H1 (cell line): ENCODE measurements around the gene PDE1C. TPM values are rescaled to one million over a fixed set of nuclear protein-coding genes. Genes with fewer than 3 reads are reported as not detected.

ENCODE experiments used
- CTCF ChIA-PET: fragments of 300-600 bp; sonication (Branson Sonifier 250); formaldehyde crosslinking; loops from one replicate; lab custom pipeline; 2021; ENCODE audit not compliant: partially characterized antibody; lab: Charles Lee
- POLR2A ChIA-PET: fragments of 300-600 bp; sonication (Branson Sonifier 250); formaldehyde crosslinking; loops from one replicate; lab custom pipeline; 2021; ENCODE audit warnings: inconsistent platforms; ENCODE audit not compliant: partially characterized antibody; lab: Charles Lee
- DNase-seq, 2 experiments: peaks; one replicate each; pipeline versions ENCODE4 v3.0.0 to v3.0.0-alpha.2; 2010 to 2022; ENCODE audit warnings: low spot score in 2 of 2, low read depth in 1 of 2, mixed read lengths in 1 of 2
- FAIRE-seq: peaks from 2 replicates; lab custom pipeline; 2011; peaks lifted over from hg19 to GRCh38; lab: Jason Lieb, UNC
- H2AFZ ChIP-seq: 2 replicates; pipeline ENCODE4 v1.8.1; 2012; ENCODE audit warnings: low read length, inconsistent platforms
- H2AK5ac ChIP-seq: 2 replicates; pipeline ENCODE4 v1.6.1; 2013; ENCODE audit warnings: low read depth, low read length
- H2BK120ac ChIP-seq: replicated peaks from 2 replicates; pipeline ENCODE3; 2013; ENCODE audit warnings: low read depth, low read length, inconsistent platforms
- H2BK12ac ChIP-seq: 2 replicates; pipeline ENCODE4 v1.6.1; 2013; ENCODE audit warnings: low read depth, low read length
- H2BK15ac ChIP-seq: 2 replicates; pipeline ENCODE4 v1.6.1; 2013; ENCODE audit warnings: low read length
- H2BK20ac ChIP-seq: 2 replicates; pipeline ENCODE4 v1.6.1; 2013; ENCODE audit warnings: low read length
- H2BK5ac ChIP-seq: 2 replicates; pipeline ENCODE4 v1.6.1; 2013; ENCODE audit warnings: low read depth, low read length
- H3K14ac ChIP-seq: 2 replicates; pipeline ENCODE4 v1.6.1; 2013; ENCODE audit warnings: inconsistent platforms; ENCODE audit not compliant: insufficient read length
- H3K18ac ChIP-seq: 2 replicates; pipeline ENCODE4 v1.6.1; 2013; ENCODE audit warnings: low read length; ENCODE audit errors: extremely low read depth
- H3K23ac ChIP-seq: 2 replicates; pipeline ENCODE4 v1.6.1; 2013; ENCODE audit warnings: inconsistent platforms; ENCODE audit not compliant: insufficient read length
- H3K23me2 ChIP-seq: 2 replicates; pipeline ENCODE4 v1.6.1; 2013; ENCODE audit warnings: low read depth, low read length
- H3K27ac ChIP-seq: 2 replicates; pipeline ENCODE4 v1.6.1; 2011; ENCODE audit warnings: low read depth, low read length, inconsistent platforms
- H3K27me3 ChIP-seq, 4 experiments: replicated peaks in 1 of 4; 1 replicate in 1 of 4; 2 replicates in 3 of 4; pipeline versions ENCODE4 v1.6.1 to v1.8.1; 2011 to 2013; ENCODE audit warnings: low read length in 3 of 4, mild to moderate bottlenecking in 3 of 4, inconsistent platforms in 2 of 4, mixed read lengths in 2 of 4, moderate library complexity in 1 of 4; ENCODE audit not compliant: control insufficient read depth in 3 of 4, insufficient read depth in 3 of 4; ENCODE audit errors: extremely low read depth in 1 of 4
- H3K36me3 ChIP-seq, 4 experiments: 2 replicates each; pipeline versions ENCODE4 v1.6.1 to v1.8.1; 2011 to 2013; ENCODE audit warnings: mild to moderate bottlenecking in 4 of 4, low read length in 3 of 4, moderate library complexity in 2 of 4, control low read depth in 1 of 4, inconsistent platforms in 1 of 4; ENCODE audit not compliant: insufficient read depth in 4 of 4, control insufficient read depth in 2 of 4
- H3K4ac ChIP-seq: replicated peaks from 2 replicates; pipeline ENCODE3; 2013; ENCODE audit warnings: low read length, low read depth, mixed read lengths, inconsistent platforms; ENCODE audit not compliant: insufficient read length
- H3K4me1 ChIP-seq, 4 experiments: replicated peaks in 1 of 4; 1 replicate in 1 of 4; 2 replicates in 3 of 4; pipeline versions ENCODE4 v1.6.1 to v1.8.1; 2011 to 2013; ENCODE audit warnings: low read length in 3 of 4, inconsistent platforms in 2 of 4, mixed read lengths in 1 of 4; ENCODE audit not compliant: insufficient read depth in 4 of 4, control insufficient read depth in 3 of 4
- H3K4me2 ChIP-seq, 2 experiments: 2 replicates each; pipeline versions ENCODE4 v1.6.1 to v1.8.1; 2011 to 2013; ENCODE audit warnings: low read depth in 2 of 2, low read length in 2 of 2, control low read depth in 1 of 2, inconsistent platforms in 1 of 2, mild to moderate bottlenecking in 1 of 2; ENCODE audit not compliant: insufficient read depth in 1 of 2
- H3K4me3 ChIP-seq, 4 experiments: fragments of 200-600, 300-600 bp in 1 of 4; sonication (generic), shearing (Covaris generic), sonication (Bioruptor Twin) in 1 of 4; 2 replicates each; pipeline versions ENCODE4 v1.5.1 to v1.8.1; 2011 to 2016; ENCODE audit warnings: low read length in 4 of 4, low read depth in 3 of 4, control low read depth in 2 of 4, inconsistent platforms in 2 of 4, mild to moderate bottlenecking in 2 of 4, mixed read lengths in 1 of 4, moderate library complexity in 1 of 4; ENCODE audit not compliant: insufficient read depth in 2 of 4; ENCODE audit errors: extremely low read depth in 1 of 4
- H3K56ac ChIP-seq: replicated peaks from 2 replicates; pipeline ENCODE3; 2013; ENCODE audit warnings: low read depth, mild to moderate bottlenecking, mixed read lengths, low read length, inconsistent platforms; ENCODE audit not compliant: insufficient read length
- H3K79me1 ChIP-seq: 2 replicates; pipeline ENCODE4 v1.6.1; 2013; ENCODE audit warnings: low read depth, low read length, control low read depth
- H3K79me2 ChIP-seq, 2 experiments: 2 replicates each; pipeline versions ENCODE4 v1.6.1 to v1.8.1; 2012 to 2013; ENCODE audit warnings: low read length in 2 of 2, mild to moderate bottlenecking in 2 of 2, inconsistent platforms in 1 of 2; ENCODE audit not compliant: insufficient read depth in 2 of 2, control insufficient read depth in 1 of 2
- H3K9ac ChIP-seq, 4 experiments: replicated peaks in 1 of 4; 1 replicate in 1 of 4; 2 replicates in 3 of 4; pipeline versions ENCODE4 v1.6.1 to v1.8.1; 2011 to 2013; ENCODE audit warnings: low read depth in 3 of 4, low read length in 3 of 4, control low read depth in 2 of 4, mild to moderate bottlenecking in 2 of 4, moderate library complexity in 2 of 4, inconsistent platforms in 1 of 4; ENCODE audit errors: extremely low read depth in 1 of 4
- H3K9me3 ChIP-seq, 2 experiments: 2 replicates each; pipeline versions ENCODE4 v1.6.1 to v1.8.1; 2012 to 2013; ENCODE audit warnings: mild to moderate bottlenecking in 2 of 2, moderate library complexity in 2 of 2, control low read depth in 1 of 2, inconsistent platforms in 1 of 2, low read depth in 1 of 2, low read length in 1 of 2, mixed read lengths in 1 of 2; ENCODE audit not compliant: insufficient read depth in 2 of 2
- H4K20me1 ChIP-seq, 2 experiments: replicated peaks in 1 of 2; 2 replicates each; pipeline versions ENCODE3 to v1.8.1; 2011 to 2013; ENCODE audit warnings: inconsistent platforms in 2 of 2, low read length in 2 of 2, mild to moderate bottlenecking in 1 of 2; ENCODE audit not compliant: insufficient read depth in 2 of 2, control insufficient read depth in 1 of 2
- H4K5ac ChIP-seq: 2 replicates; pipeline ENCODE4 v1.6.1; 2013; ENCODE audit warnings: low read length, low read depth, mixed read lengths, inconsistent platforms; ENCODE audit not compliant: insufficient read length
- H4K8ac ChIP-seq: 2 replicates; pipeline ENCODE4 v1.8.0; 2013; ENCODE audit warnings: mild to moderate bottlenecking, moderate library complexity, low read length, inconsistent platforms; ENCODE audit not compliant: insufficient read depth; ENCODE audit errors: extremely low read depth
- H4K91ac ChIP-seq: replicated peaks from 2 replicates; pipeline ENCODE3; 2013; ENCODE audit warnings: low read length, mixed read lengths, inconsistent platforms; ENCODE audit not compliant: insufficient read length
- ASH2L ChIP-seq: fragments of 200-600, 300-600 bp; sonication (generic); IDR thresholded peaks from one replicate; pipeline ENCODE4 v1.7.1; 2017; ENCODE audit warnings: low read length
- CHD1 ChIP-seq: IDR thresholded peaks from 2 replicates; pipeline ENCODE4 v1.6.1; 2012; ENCODE audit warnings: low read depth, low read length, improper control_type of control experiment
- CREB1 ChIP-seq: IDR thresholded peaks from 2 replicates; pipeline ENCODE4 v1.6.1; 2012; ENCODE audit warnings: inconsistent platforms
- GABPA ChIP-seq: IDR thresholded peaks from 2 replicates; pipeline ENCODE4 v1.6.1; 2011; ENCODE audit warnings: mild to moderate bottlenecking, low read length, moderate library complexity, borderline replicate concordance; ENCODE audit not compliant: insufficient read depth
- JUN ChIP-seq: IDR thresholded peaks from 2 replicates; pipeline ENCODE4 v1.6.1; 2011; ENCODE audit warnings: low read depth, mild to moderate bottlenecking, improper control_type of control experiment, low read length
- MAFK ChIP-seq: IDR thresholded peaks from 2 replicates; pipeline ENCODE4 v1.6.1; 2012; ENCODE audit warnings: low read depth, mild to moderate bottlenecking, improper control_type of control experiment, low read length
- RAD21 ChIP-seq, 2 experiments: IDR thresholded peaks in 1 of 2; conservative IDR thresholded peaks in 1 of 2; 2 replicates each; pipeline ENCODE4 v1.6.1; 2011; ENCODE audit warnings: low read depth in 2 of 2, low read length in 2 of 2, improper control_type of control experiment in 1 of 2, inconsistent platforms in 1 of 2, mild to moderate bottlenecking in 1 of 2, moderate library complexity in 1 of 2
- SIRT6 ChIP-seq: IDR thresholded peaks from one replicate; pipeline ENCODE4 v1.7.1; 2012; ENCODE audit warnings: low read length, inconsistent platforms
- TAF1 ChIP-seq: IDR thresholded peaks from 2 replicates; pipeline ENCODE4 v1.6.1; 2011; ENCODE audit warnings: mild to moderate bottlenecking, low read depth, low read length
- TEAD4 ChIP-seq: IDR thresholded peaks from 2 replicates; pipeline ENCODE4 v1.6.1; 2012; ENCODE audit warnings: low read depth, low read length, inconsistent platforms, mixed read lengths
- ZNF274 ChIP-seq: IDR thresholded peaks from 2 replicates; pipeline ENCODE4 v1.7.0; 2012; ENCODE audit warnings: low read length, borderline replicate concordance; ENCODE audit errors: extremely low read depth
- WGBS, 2 experiments: shearing (Covaris generic) in 1 of 2; methylation state at CpG; one replicate each; pipeline versions ENCODE4 v1.1.6 to v1.1.7; 2013 to 2015; ENCODE audit warnings: low lambda C conversion rate in 2 of 2, mixed read lengths in 2 of 2, inconsistent platforms in 1 of 2, low coverage in 1 of 2, missing lambda C conversion rate in 1 of 2; ENCODE audit not compliant: insufficient replicate concordance in 2 of 2, insufficient coverage in 1 of 2, insufficient read length in 1 of 2; ENCODE audit errors: extremely low coverage in 1 of 2, missing lambda C conversion rate in 1 of 2; 5-methylcytosine and 5-hydroxymethylcytosine counted together
- polyA plus RNA-seq, 7 experiments: library from polyadenylated mRNA; depleted of rRNA in 3 of 7; stranded (reverse) in 5 of 7; unstranded in 2 of 7; fragments of >200 nt in 5 of 7; fragments of 200-250 nt in 2 of 7; gene quantifications; 1 replicate in 5 of 7; 2 replicates in 1 of 7; 4 replicates in 1 of 7; pipeline versions ENCODE4 v1.2.1 to v1.2.3, GENCODE V29; 2011 to 2013; ENCODE audit warnings: missing spikeins in 2 of 7, mixed read lengths in 2 of 7
- total RNA-seq: library from RNA; stranded (reverse); fragmentation: NEBNext Ultra II Directional; extraction: Animal tissue kit (Norgen Biotek cat#: 25700); gene quantifications from 2 replicates; pipeline ENCODE4 v1.2.1, GENCODE V29; 2021
- TF ChIP-seq, protein P1 (sequence below): IDR thresholded peaks from 2 replicates; pipeline ENCODE4 v1.6.1; 2012; ENCODE audit warnings: low read length, inconsistent platforms
- TF ChIP-seq, protein P2 (sequence below): IDR thresholded peaks from 2 replicates; pipeline ENCODE4 v1.6.1; 2012; ENCODE audit warnings: inconsistent platforms

The PDE1C gene
- total and polyA plus RNA-seq, 2 of the 8 experiments (the other 6 are each of a cell fraction or from before 2014, with no cell fraction given) = 0.11 to 1.1 TPM

DNA sequence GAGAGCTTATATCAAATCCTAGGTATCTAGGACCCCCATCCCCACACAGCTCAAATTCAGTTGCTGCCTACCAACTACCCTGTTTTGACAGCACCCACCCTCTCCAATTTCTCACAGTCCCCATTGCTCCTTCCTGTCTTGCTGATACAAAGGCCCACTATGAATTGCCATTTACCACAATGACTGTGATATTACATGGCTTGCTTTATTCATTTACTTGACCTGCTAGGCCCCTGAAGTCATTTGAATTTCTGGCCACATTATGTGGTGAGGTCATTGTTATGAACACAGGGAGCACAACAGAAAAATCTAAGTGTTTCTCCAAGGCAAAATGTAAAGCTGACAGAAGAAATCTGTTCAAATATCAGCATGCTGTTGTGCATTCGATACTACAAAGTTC is 281.8 kb downstream of the PDE1C start:
- Histone ChIP-seq H3K4me1 (no peaks in the 10 kb centered on the region), H4K91ac (no peak overlapping the region), H3K23me2 (no peaks in the 10 kb centered on the region), H2BK12ac (no peak overlapping the region), H3K4me2 (no peak overlapping the region), H2BK15ac (no peak overlapping the region), H3K18ac (no peak overlapping the region), H2AK5ac (no peak overlapping the region), H3K9ac (no peak overlapping the region), H2BK5ac (no peak overlapping the region), H2BK120ac (no peak overlapping the region), H4K5ac (no peak overlapping the region), H4K20me1 (no peaks in the 10 kb centered on the region), H3K36me3 (no peaks in the 10 kb centered on the region), H3K14ac (no peak overlapping the region), H3K79me1 (no peaks in the 10 kb centered on the region), H3K56ac (no peak overlapping the region), H2BK20ac (no peak overlapping the region), H3K79me2 (no peaks in the 10 kb centered on the region), H2AFZ (no peak overlapping the region), H3K23ac (no peak overlapping the region), H3K4me3 (no peak overlapping the region), H3K27ac (no peak overlapping the region), H4K8ac (no peak overlapping the region), H3K27me3 (peaks cover 0 to 4% (median 0%) of the 10 kb centered on the region in 4 experiments; a peak in 3 of 7 replicates), H3K9me3 (no peaks in the 10 kb centered on the region), H3K4ac (no peak overlapping the region)
- WGBS, 2 experiments = 100% methylated on average over 1 of the region's 1 CpG; no CpG with 5 or more reads in 1 of the 2 experiments
- ChIA-PET CTCF (interaction anchor here (0.9 to 1.9 kb wide), 7 partner anchors 16 to 418 kb away, joined by 3 to 6 read pairs (median 4); no protein-coding TSS in a partner anchor), POLR2A (no interaction called here)
- no peak for DNase-seq
- no peak for FAIRE-seq
- TF ChIP-seq RAD21 (IDR thresholded peaks at IDR 0.05 in 1 of 2, conservative IDR thresholded peaks at IDR 0.05 in 1 of 2; ENCODE audit: low read depth in 2 of 2, low read length in 2 of 2) = no peak
- no peak for TF ChIP-seq MAFK
- TF ChIP-seq, protein P1, sequence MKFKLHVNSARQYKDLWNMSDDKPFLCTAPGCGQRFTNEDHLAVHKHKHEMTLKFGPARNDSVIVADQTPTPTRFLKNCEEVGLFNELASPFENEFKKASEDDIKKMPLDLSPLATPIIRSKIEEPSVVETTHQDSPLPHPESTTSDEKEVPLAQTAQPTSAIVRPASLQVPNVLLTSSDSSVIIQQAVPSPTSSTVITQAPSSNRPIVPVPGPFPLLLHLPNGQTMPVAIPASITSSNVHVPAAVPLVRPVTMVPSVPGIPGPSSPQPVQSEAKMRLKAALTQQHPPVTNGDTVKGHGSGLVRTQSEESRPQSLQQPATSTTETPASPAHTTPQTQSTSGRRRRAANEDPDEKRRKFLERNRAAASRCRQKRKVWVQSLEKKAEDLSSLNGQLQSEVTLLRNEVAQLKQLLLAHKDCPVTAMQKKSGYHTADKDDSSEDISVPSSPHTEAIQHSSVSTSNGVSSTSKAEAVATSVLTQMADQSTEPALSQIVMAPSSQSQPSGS = no peak
- no peak for TF ChIP-seq TAF1
- TF ChIP-seq CHD1 = no peak
- no peak for TF ChIP-seq JUN
- TF ChIP-seq ZNF274 = no peak
- no peak for TF ChIP-seq ASH2L
- no peak for TF ChIP-seq TEAD4
- no peak for TF ChIP-seq CREB1
- no peak for TF ChIP-seq SIRT6
- TF ChIP-seq GABPA = no peak
- TF ChIP-seq, protein P2, sequence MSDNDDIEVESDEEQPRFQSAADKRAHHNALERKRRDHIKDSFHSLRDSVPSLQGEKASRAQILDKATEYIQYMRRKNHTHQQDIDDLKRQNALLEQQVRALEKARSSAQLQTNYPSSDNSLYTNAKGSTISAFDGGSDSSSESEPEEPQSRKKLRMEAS = no peak
